ENCODE measurements around the gene LHFPL3.

- TF ChIP-seq CTCF (IDR thresholded peaks at IDR 0.05) (no peak), ZFX (IDR thresholded peaks at IDR 0.05; ENCODE audit: borderline replicate concordance) (no peak)
These were observed 550.2 kb downstream of the LHFPL3 start for GRCh38 chr7:104878577-104878976.
